Hepatocyte (in vitro differentiated cells): Measurements from ENCODE around the gene PKN1. TPM values are rescaled to one million over a fixed set of nuclear protein-coding genes. Genes with fewer than 3 reads are reported as not detected.

Experiments used
- DNase-seq: peaks from one replicate; pipeline ENCODE4 v3.0.0-alpha.2; 2016; ENCODE audit warnings: low spot score
- H2AFZ ChIP-seq: fragments of 200-600 bp; sonication (generic); 2 replicates; pipeline ENCODE4 v1.6.0; 2016; ENCODE audit warnings: antibody characterized with exemption, mild to moderate bottlenecking
- H3K27ac ChIP-seq: fragments of 200-600 bp; sonication (generic); 2 replicates; pipeline ENCODE4 v1.5.1; 2016; ENCODE audit warnings: mild to moderate bottlenecking
- H3K27me3 ChIP-seq: fragments of 200-600 bp; sonication (generic); 2 replicates; pipeline ENCODE4 v1.6.1; 2016
- H3K36me3 ChIP-seq: fragments of 200-600 bp; sonication (generic); replicated peaks from 2 replicates; pipeline ENCODE4 v1.5.1; 2016; ENCODE audit warnings: low read depth; ENCODE audit not compliant: insufficient read depth
- H3K4me1 ChIP-seq: fragments of 200-600 bp; sonication (generic); 2 replicates; pipeline ENCODE4 v1.5.1; 2016; ENCODE audit warnings: mild to moderate bottlenecking, moderate library complexity; ENCODE audit not compliant: insufficient read depth
- H3K4me2 ChIP-seq: fragments of 200-600 bp; sonication (generic); 2 replicates; pipeline ENCODE4 v1.6.0; 2016
- H3K4me3 ChIP-seq: fragments of 200-600 bp; sonication (generic); 2 replicates; pipeline ENCODE4 v1.5.1; 2016; ENCODE audit warnings: mild to moderate bottlenecking
- H3K79me2 ChIP-seq: fragments of 200-600 bp; sonication (generic); 2 replicates; pipeline ENCODE4 v1.6.0; 2017; ENCODE audit warnings: mild to moderate bottlenecking
- H3K9me2 ChIP-seq: fragments of 200-600 bp; sonication (generic); replicated peaks from 2 replicates; pipeline ENCODE4 v1.6.0; 2017; ENCODE audit warnings: mild to moderate bottlenecking; ENCODE audit not compliant: insufficient read depth
- H3K9me3 ChIP-seq: fragments of 200-600 bp; sonication (generic); 2 replicates; pipeline ENCODE4 v1.5.1; 2016; ENCODE audit warnings: low read depth, mild to moderate bottlenecking
- H4K20me1 ChIP-seq: fragments of 200-600 bp; sonication (generic); 2 replicates; pipeline ENCODE4 v1.6.0; 2016; ENCODE audit warnings: mild to moderate bottlenecking; ENCODE audit not compliant: insufficient read depth, poor library complexity, severe bottlenecking
- EZH2 ChIP-seq: fragments of 200-600 bp; sonication (generic); IDR thresholded peaks from 2 replicates; pipeline ENCODE4 v1.6.1; 2016; ENCODE audit warnings: antibody characterized with exemption, mild to moderate bottlenecking, borderline replicate concordance
- EZH2phosphoT487 ChIP-seq: fragments of 200-600 bp; sonication (generic); IDR thresholded peaks from one replicate; pipeline ENCODE4 v1.6.1; 2018; ENCODE audit warnings: antibody characterized with exemption, mild to moderate bottlenecking, low read depth, moderate library complexity; ENCODE audit not compliant: unreplicated experiment, severe bottlenecking
- WGBS: methylation state at CpG from one replicate; pipeline ENCODE4 v1.1.6; 2016; ENCODE audit warnings: low lambda C conversion rate; ENCODE audit errors: missing lambda C conversion rate; 5-methylcytosine and 5-hydroxymethylcytosine counted together
- polyA plus RNA-seq: library from polyadenylated mRNA; unstranded; fragments of >200 nt; fragmentation: Nextera tagmentation; extraction: Ambion mirVana; gene quantifications from 2 replicates; pipeline ENCODE4 v1.2.1, GENCODE V29; 2016
- total RNA-seq: library from RNA; depleted of rRNA; stranded (reverse); fragments of >200 nt; gene quantifications from 2 replicates; pipeline ENCODE4 v1.2.3, GENCODE V29; 2014
- TF ChIP-seq, protein P1 (sequence below): fragments of 200-600 bp; sonication (generic); IDR thresholded peaks from 2 replicates; pipeline ENCODE4 v1.5.1; 2016; ENCODE audit warnings: antibody characterized with exemption, mild to moderate bottlenecking; ENCODE audit not compliant: poor library complexity

PKN1 gene
- total and polyA plus RNA-seq, 2 experiments from 2014 or later: 57.4 to 83.3 TPM

- peak overlapping the region; percentile 56 for H3K4me2 ChIP-seq
- TF ChIP-seq, protein P1, sequence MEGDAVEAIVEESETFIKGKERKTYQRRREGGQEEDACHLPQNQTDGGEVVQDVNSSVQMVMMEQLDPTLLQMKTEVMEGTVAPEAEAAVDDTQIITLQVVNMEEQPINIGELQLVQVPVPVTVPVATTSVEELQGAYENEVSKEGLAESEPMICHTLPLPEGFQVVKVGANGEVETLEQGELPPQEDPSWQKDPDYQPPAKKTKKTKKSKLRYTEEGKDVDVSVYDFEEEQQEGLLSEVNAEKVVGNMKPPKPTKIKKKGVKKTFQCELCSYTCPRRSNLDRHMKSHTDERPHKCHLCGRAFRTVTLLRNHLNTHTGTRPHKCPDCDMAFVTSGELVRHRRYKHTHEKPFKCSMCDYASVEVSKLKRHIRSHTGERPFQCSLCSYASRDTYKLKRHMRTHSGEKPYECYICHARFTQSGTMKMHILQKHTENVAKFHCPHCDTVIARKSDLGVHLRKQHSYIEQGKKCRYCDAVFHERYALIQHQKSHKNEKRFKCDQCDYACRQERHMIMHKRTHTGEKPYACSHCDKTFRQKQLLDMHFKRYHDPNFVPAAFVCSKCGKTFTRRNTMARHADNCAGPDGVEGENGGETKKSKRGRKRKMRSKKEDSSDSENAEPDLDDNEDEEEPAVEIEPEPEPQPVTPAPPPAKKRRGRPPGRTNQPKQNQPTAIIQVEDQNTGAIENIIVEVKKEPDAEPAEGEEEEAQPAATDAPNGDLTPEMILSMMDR: no peak
- TF ChIP-seq EZH2 (no peak), EZH2phosphoT487 (no peak)
- no peaks in the 10 kb centered on the region for H3K36me3 ChIP-seq
- H4K20me1 ChIP-seq: peaks cover 21% of the 10 kb centered on the region
- no peaks in the 10 kb centered on the region for H3K9me2 ChIP-seq
- peak overlapping the region; percentile 82 for H3K27ac ChIP-seq
- 61% methylated on average over 7 of the region's 7 CpGs for WGBS
- peaks cover 27% of the 10 kb centered on the region for H3K4me1 ChIP-seq
- no peaks in the 10 kb centered on the region for H3K27me3 ChIP-seq
- DNase-seq: no peak
- no peak overlapping the region for H3K4me3 ChIP-seq
- peak overlapping the region; percentile 4 for H2AFZ ChIP-seq
- no peaks in the 10 kb centered on the region for H3K9me3 ChIP-seq
- peaks cover 36% of the 10 kb centered on the region for H3K79me2 ChIP-seq
Measured at GRCh38 chr19:14496834-14497227, 63.7 kb downstream of the PKN1 start.

GRCh38 chr19:14497228-14497921 lies 64.3 kb downstream of the PKN1 start:
- H3K27me3 ChIP-seq: no peaks in the 10 kb centered on the region
- H3K9me2 ChIP-seq: no peaks in the 10 kb centered on the region
- H3K27ac ChIP-seq: peak overlapping the region; percentile 82
- 64% methylated on average over 6 of the region's 6 CpGs for WGBS
- H3K36me3 ChIP-seq: no peaks in the 10 kb centered on the region
- TF ChIP-seq, protein P1: no peak
- TF ChIP-seq EZH2: no peak
- no peak for TF ChIP-seq EZH2phosphoT487
- H3K4me3 ChIP-seq: no peak overlapping the region
- H3K79me2 ChIP-seq: peaks cover 34% of the 10 kb centered on the region
- H4K20me1 ChIP-seq: peaks cover 21% of the 10 kb centered on the region
- no peaks in the 10 kb centered on the region for H3K9me3 ChIP-seq
- H2AFZ ChIP-seq: peak overlapping the region; percentile 4
- peak overlapping the region; percentile 56 for H3K4me2 ChIP-seq
- no peak for DNase-seq
- H3K4me1 ChIP-seq: peaks cover 27% of the 10 kb centered on the region

- Histone ChIP-seq H3K4me1 (peaks cover 31% of the 10 kb centered on the region), H4K20me1 (no peaks in the 10 kb centered on the region), H3K27ac (no peak overlapping the region), H3K4me3 (no peak overlapping the region), H3K36me3 (no peaks in the 10 kb centered on the region), H2AFZ (no peak overlapping the region), H3K9me3 (no peaks in the 10 kb centered on the region), H3K27me3 (no peaks in the 10 kb centered on the region), H3K4me2 (no peak overlapping the region), H3K79me2 (no peaks in the 10 kb centered on the region), H3K9me2 (no peaks in the 10 kb centered on the region)
- no peak for DNase-seq
- WGBS: 67% methylated on average over 11 of the region's 11 CpGs
- no peak for TF ChIP-seq EZH2
- TF ChIP-seq, protein P1: no peak
- no peak for TF ChIP-seq EZH2phosphoT487
Measured at GRCh38 chr19:14502334-14503092, 69.4 kb downstream of the PKN1 start.
